Keratinocyte (primary cell): Measurements from ENCODE around the gene OR10H5. TPM values are rescaled to one million over a fixed set of nuclear protein-coding genes. Genes with fewer than 3 reads are reported as not detected.

ENCODE experiments used
- DNase-seq: peaks from one replicate; pipeline ENCODE4 v3.0.0-alpha.2; 2011; ENCODE audit warnings: low read depth, missing footprints, low spot score
- FAIRE-seq: peaks from 2 replicates; lab custom pipeline; 2011; peaks lifted over from hg19 to GRCh38; lab: Jason Lieb, UNC
- H2AFZ ChIP-seq: 2 replicates; pipeline ENCODE4 v1.6.0; 2012; ENCODE audit warnings: low read length, control low read depth, inconsistent platforms; ENCODE audit not compliant: control insufficient read depth
- H3K27ac ChIP-seq: 2 replicates; pipeline ENCODE4 v1.5.1; 2011; ENCODE audit warnings: low read length; ENCODE audit not compliant: control insufficient read depth, insufficient read depth
- H3K27me3 ChIP-seq: 3 replicates; pipeline ENCODE4 v1.6.0; 2011; ENCODE audit warnings: low read length; ENCODE audit not compliant: control insufficient read depth, insufficient read depth; ENCODE audit errors: extremely low read depth
- H3K36me3 ChIP-seq, 2 experiments: 2 replicates in 1 of 2; 3 replicates in 1 of 2; pipeline ENCODE4 v1.5.1; 2011; ENCODE audit warnings: low read length in 2 of 2, mild to moderate bottlenecking in 1 of 2; ENCODE audit not compliant: control insufficient read depth in 2 of 2, insufficient read depth in 2 of 2; ENCODE audit errors: extremely low read depth in 1 of 2
- H3K4me1 ChIP-seq: 3 replicates; pipeline ENCODE4 v1.5.1; 2011; ENCODE audit warnings: low read length; ENCODE audit not compliant: control insufficient read depth, insufficient read depth; ENCODE audit errors: extremely low read depth
- H3K4me2 ChIP-seq: 3 replicates; pipeline ENCODE4 v1.6.0; 2011; ENCODE audit warnings: low read depth, low read length; ENCODE audit not compliant: control insufficient read depth, insufficient read depth; ENCODE audit errors: extremely low read depth
- H3K4me3 ChIP-seq, 3 experiments: fragments of 200-600 bp in 1 of 3; sonication (generic) in 1 of 3; 2 replicates in 2 of 3; 3 replicates in 1 of 3; pipeline ENCODE4 v1.5.1; 2011 to 2016; ENCODE audit warnings: low read length in 3 of 3, mild to moderate bottlenecking in 3 of 3, control low read depth in 2 of 3, inconsistent platforms in 1 of 3, low read depth in 1 of 3, mixed read lengths in 1 of 3, mixed run types in 1 of 3, moderate library complexity in 1 of 3; ENCODE audit not compliant: control insufficient read depth in 2 of 3, insufficient read depth in 2 of 3; ENCODE audit errors: extremely low read depth in 1 of 3
- H3K79me2 ChIP-seq: 2 replicates; pipeline ENCODE4 v1.6.0; 2012; ENCODE audit warnings: low read length; ENCODE audit not compliant: control insufficient read depth, insufficient read depth
- H3K9ac ChIP-seq: 3 replicates; pipeline ENCODE4 v1.6.0; 2011; ENCODE audit warnings: low read length; ENCODE audit not compliant: control insufficient read depth, insufficient read depth; ENCODE audit errors: extremely low read depth
- H3K9me1 ChIP-seq: 3 replicates; pipeline ENCODE4 v1.6.0; 2011; ENCODE audit warnings: low read length; ENCODE audit not compliant: control insufficient read depth, insufficient read depth; ENCODE audit errors: extremely low read depth
- H3K9me3 ChIP-seq: 2 replicates; pipeline ENCODE4 v1.5.1; 2012; ENCODE audit warnings: low read depth, low read length; ENCODE audit not compliant: control insufficient read depth
- H4K20me1 ChIP-seq: 3 replicates; pipeline ENCODE4 v1.6.0; 2011; ENCODE audit warnings: low read length; ENCODE audit not compliant: control insufficient read depth, insufficient read depth; ENCODE audit errors: extremely low read depth
- CTCF ChIP-seq, 3 experiments: IDR thresholded peaks in 1 of 3; conservative IDR thresholded peaks in 1 of 3; optimal IDR thresholded peaks in 1 of 3; 2 replicates in 2 of 3; 3 replicates in 1 of 3; pipeline versions ENCODE3 to v1.5.1; 2011; ENCODE audit warnings: low read length in 3 of 3, mild to moderate bottlenecking in 3 of 3, moderate library complexity in 2 of 3, control low read depth in 1 of 3, inconsistent platforms in 1 of 3; ENCODE audit not compliant: insufficient read depth in 2 of 3; ENCODE audit errors: extremely low read depth in 1 of 3
- EZH2 ChIP-seq: IDR thresholded peaks from one replicate; pipeline ENCODE4 v1.6.1; 2012; ENCODE audit warnings: inconsistent platforms, mild to moderate bottlenecking, low read length, moderate library complexity
- dilution Hi-C: fragments of 300-500 bp; cut with MboI; formaldehyde crosslinking; loops from one replicate; pipeline ENCODE4 v1.7.0; 2020; ENCODE audit warnings: low sequenced_read_pairs; ENCODE audit not compliant: extremely low pct_ligation_motif_present
- polyA plus RNA-seq, 5 experiments: library from polyadenylated mRNA; depleted of rRNA in 3 of 5; stranded (reverse) in 3 of 5; stranded (forward) in 1 of 5; unstranded in 1 of 5; fragments of >200 nt; gene quantifications; 1 replicate in 1 of 5; 2 replicates in 3 of 5; 3 replicates in 1 of 5; pipeline versions ENCODE4 v1.2.1 to v1.2.3, GENCODE V29; 2011 to 2012; ENCODE audit warnings: missing spikeins in 2 of 5, low read depth in 1 of 5, low replicate concordance in 1 of 5

The OR10H5 gene
- polyA plus RNA-seq, 1 donor (not counting 4 experiments of a cell fraction or from before 2014, with no cell fraction given): not detected

GRCh38 chr19:15846923-15847322, 59.5 kb downstream of the OR10H5 start:
- no peaks in the 10 kb centered on the region for H3K4me1 ChIP-seq
- H3K9me3 ChIP-seq: no peaks in the 10 kb centered on the region
- H2AFZ ChIP-seq: no peak overlapping the region
- no peak overlapping the region for H3K27ac ChIP-seq
- no peak overlapping the region for H3K9ac ChIP-seq
- H3K36me3 ChIP-seq: no peaks in the 10 kb centered on the region
- FAIRE-seq (no peak), DNase-seq (no peak)
- dilution Hi-C loops: no loop called here
- TF ChIP-seq EZH2 (no peak), CTCF (optimal IDR thresholded peaks at IDR 0.05 in 1 of 3, IDR thresholded peaks at IDR 0.05 in 1 of 3, conservative IDR thresholded peaks at IDR 0.05 in 1 of 3; ENCODE audit: extremely low read depth in 1 of 3, insufficient read depth in 2 of 3, low read length in 3 of 3) (no peak)
- no peak overlapping the region for H3K4me3 ChIP-seq
- H3K79me2 ChIP-seq: no peaks in the 10 kb centered on the region
- no peaks in the 10 kb centered on the region for H4K20me1 ChIP-seq
- no peaks in the 10 kb centered on the region for H3K9me1 ChIP-seq
- no peak overlapping the region for H3K4me2 ChIP-seq
- H3K27me3 ChIP-seq: peaks cover 6% of the 10 kb centered on the region

- Histone ChIP-seq H4K20me1 (no peaks in the 10 kb centered on the region), H3K79me2 (no peaks in the 10 kb centered on the region), H3K9ac (no peak overlapping the region), H3K27ac (no peak overlapping the region), H3K4me1 (no peaks in the 10 kb centered on the region), H3K36me3 (no peaks in the 10 kb centered on the region), H3K27me3 (peaks cover 6% of the 10 kb centered on the region), H3K4me3 (no peak overlapping the region), H3K9me1 (no peaks in the 10 kb centered on the region), H3K4me2 (no peak overlapping the region), H2AFZ (no peak overlapping the region), H3K9me3 (no peaks in the 10 kb centered on the region)
- dilution Hi-C loops: no loop called here
- FAIRE-seq (no peak), DNase-seq (no peak)
- no peak for TF ChIP-seq EZH2
- no peak for TF ChIP-seq CTCF (optimal IDR thresholded peaks at IDR 0.05 in 1 of 3, IDR thresholded peaks at IDR 0.05 in 1 of 3, conservative IDR thresholded peaks at IDR 0.05 in 1 of 3; ENCODE audit: extremely low read depth in 1 of 3, insufficient read depth in 2 of 3, low read length in 3 of 3)
These were observed 62.9 kb downstream of the OR10H5 start for GRCh38 chr19:15850385-15850784.

Other genes starting within 250 kb of the OR10H5 start
- not detected in 3 replicates for gene CYP4F8, start 172.4 kb upstream of the OR10H5 start, polyA plus RNA-seq
- gene CYP4F3, start 146.8 kb upstream of the OR10H5 start, polyA plus RNA-seq: 0.32 to 1.1 TPM (median 0.76 TPM) in 3 replicates
- 0.85 to 2.0 TPM (median 1.9 TPM) in 3 replicates for gene CYP4F12, start 114.6 kb upstream of the OR10H5 start, polyA plus RNA-seq
- not detected in 3 replicates for gene OR10H2, start 59.6 kb upstream of the OR10H5 start, polyA plus RNA-seq
- gene OR10H3, start 49.7 kb upstream of the OR10H5 start, polyA plus RNA-seq: not detected in 3 replicates
- gene OR10H1, start 28.0 kb downstream of the OR10H5 start, polyA plus RNA-seq: not detected in 3 replicates
- 0.06 to 0.15 TPM (median 0.13 TPM) in 3 replicates for gene CYP4F2, start 110.4 kb downstream of the OR10H5 start, polyA plus RNA-seq
- gene CYP4F11, start 146.9 kb downstream of the OR10H5 start, polyA plus RNA-seq: 2.4 to 3.6 TPM (median 3.1 TPM) in 3 replicates
- gene OR10H4, start 161.3 kb downstream of the OR10H5 start, polyA plus RNA-seq: not detected in 3 replicates